Esophagus muscularis mucosa (tissue), 4 donors: ENCODE results near the gene GSN.

Experiments
- EP300 ChIP-seq: sonication (generic); formaldehyde crosslinking; IDR thresholded peaks from one replicate; pipeline ENCODE4 v1.6.1; 2017; ENCODE audit warnings: antibody characterized with exemption
- POLR2A ChIP-seq: fragments of 450-650 bp; IDR thresholded peaks from one replicate; pipeline ENCODE4 v1.6.1; 2017; ENCODE audit warnings: antibody characterized with exemption, moderate library complexity, mild to moderate bottlenecking, low read depth
- TF ChIP-seq, protein P1 (sequence below), 3 experiments: fragments of 200-600 bp in 2 of 3; fragments of 450-650 bp in 1 of 3; sonication (generic) in 2 of 3; IDR thresholded peaks; one replicate each; pipeline ENCODE4 v1.5.1; 2017 to 2019; ENCODE audit warnings: antibody characterized with exemption in 3 of 3, mild to moderate bottlenecking in 2 of 3, moderate library complexity in 1 of 3

DNA sequence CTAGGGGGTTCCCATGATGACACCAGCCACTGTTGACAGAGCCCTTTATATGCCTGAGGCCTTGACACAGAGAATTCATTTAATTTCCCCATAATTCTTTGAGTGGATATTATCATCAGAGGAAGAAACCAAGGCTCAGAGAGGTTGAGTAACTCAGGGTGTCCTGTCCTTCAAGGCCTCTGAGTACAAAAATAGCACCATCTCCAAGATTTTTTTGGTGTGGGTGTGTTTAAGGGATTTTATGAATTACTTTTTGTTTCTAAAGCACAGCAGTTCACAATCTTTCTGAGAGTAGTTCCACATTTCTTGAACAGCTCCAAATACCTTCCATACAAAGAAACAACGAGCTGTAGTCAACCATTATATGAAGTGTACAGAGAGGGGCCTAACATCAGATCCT, 6.2 kb upstream of the GSN start:
- TF ChIP-seq, protein P1, sequence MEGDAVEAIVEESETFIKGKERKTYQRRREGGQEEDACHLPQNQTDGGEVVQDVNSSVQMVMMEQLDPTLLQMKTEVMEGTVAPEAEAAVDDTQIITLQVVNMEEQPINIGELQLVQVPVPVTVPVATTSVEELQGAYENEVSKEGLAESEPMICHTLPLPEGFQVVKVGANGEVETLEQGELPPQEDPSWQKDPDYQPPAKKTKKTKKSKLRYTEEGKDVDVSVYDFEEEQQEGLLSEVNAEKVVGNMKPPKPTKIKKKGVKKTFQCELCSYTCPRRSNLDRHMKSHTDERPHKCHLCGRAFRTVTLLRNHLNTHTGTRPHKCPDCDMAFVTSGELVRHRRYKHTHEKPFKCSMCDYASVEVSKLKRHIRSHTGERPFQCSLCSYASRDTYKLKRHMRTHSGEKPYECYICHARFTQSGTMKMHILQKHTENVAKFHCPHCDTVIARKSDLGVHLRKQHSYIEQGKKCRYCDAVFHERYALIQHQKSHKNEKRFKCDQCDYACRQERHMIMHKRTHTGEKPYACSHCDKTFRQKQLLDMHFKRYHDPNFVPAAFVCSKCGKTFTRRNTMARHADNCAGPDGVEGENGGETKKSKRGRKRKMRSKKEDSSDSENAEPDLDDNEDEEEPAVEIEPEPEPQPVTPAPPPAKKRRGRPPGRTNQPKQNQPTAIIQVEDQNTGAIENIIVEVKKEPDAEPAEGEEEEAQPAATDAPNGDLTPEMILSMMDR (IDR thresholded peaks at IDR 0.05) = no peak
- TF ChIP-seq POLR2A = no peak
- TF ChIP-seq EP300 = no peak
